Camera-type eye (tissue), 1 donor: Measurements from ENCODE around the gene PRDX6. TPM values are rescaled to one million over a fixed set of nuclear protein-coding genes. Genes with fewer than 3 reads are reported as not detected.

Experiments
- total RNA-seq: library from RNA; depleted of rRNA; stranded (reverse); fragments of >200 nt; gene quantifications from one replicate; pipeline ENCODE4 v1.2.3, GENCODE V29; 2014

The PRDX6 gene, protein sequence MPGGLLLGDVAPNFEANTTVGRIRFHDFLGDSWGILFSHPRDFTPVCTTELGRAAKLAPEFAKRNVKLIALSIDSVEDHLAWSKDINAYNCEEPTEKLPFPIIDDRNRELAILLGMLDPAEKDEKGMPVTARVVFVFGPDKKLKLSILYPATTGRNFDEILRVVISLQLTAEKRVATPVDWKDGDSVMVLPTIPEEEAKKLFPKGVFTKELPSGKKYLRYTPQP
- 201 TPM for total RNA-seq

DNA sequence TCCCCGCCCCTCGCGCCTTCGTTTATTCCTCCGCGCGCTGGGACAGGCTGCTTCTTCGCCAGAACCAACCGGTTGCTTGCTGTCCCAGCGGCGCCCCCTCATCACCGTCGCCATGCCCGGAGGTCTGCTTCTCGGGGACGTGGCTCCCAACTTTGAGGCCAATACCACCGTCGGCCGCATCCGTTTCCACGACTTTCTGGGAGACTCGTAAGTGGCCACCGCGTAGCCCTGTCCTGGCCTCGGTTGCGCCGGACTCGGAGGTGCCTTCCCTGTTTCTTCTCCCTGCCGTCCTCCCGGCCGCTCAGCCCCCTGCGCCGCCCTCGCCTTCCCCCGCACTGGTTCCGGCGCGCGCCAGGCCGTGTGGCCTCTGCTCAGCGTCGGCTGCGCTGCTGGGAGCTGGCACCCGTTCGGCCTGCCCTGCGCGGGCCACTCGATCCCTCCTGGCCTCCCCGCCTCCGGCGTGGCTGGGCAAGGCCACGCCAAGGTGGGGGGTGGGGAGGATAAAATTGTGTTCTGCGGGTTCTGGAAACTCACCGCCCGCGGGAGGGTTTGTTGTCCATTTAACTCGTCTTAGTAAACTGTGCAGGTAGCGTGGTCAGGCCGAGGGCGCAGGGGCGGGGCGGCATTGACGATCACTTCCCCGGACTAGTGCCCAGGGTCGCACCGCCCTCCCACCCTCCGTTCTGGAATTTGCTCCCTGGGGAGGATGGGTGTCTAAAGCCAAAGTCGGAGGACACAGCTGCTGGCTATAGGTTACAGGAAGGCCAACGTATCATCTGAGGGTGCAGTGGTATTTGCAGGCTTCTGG is at the start of gene PRDX6:
TSS of gene PRDX6 (plus strand) at position 50 of the 808 bp plus-strand sequence. CDS start at position 113, 63 bp downstream.

Other genes starting within 250 kb of the PRDX6 start
- not detected for gene SLC9C2, start 125.7 kb downstream of the PRDX6 start, total RNA-seq
- not detected for gene TEX50, start 158.0 kb downstream of the PRDX6 start, total RNA-seq
- gene ANKRD45, start 192.5 kb downstream of the PRDX6 start, total RNA-seq, result 4.9 TPM
- gene KLHL20, start 237.6 kb downstream of the PRDX6 start, total RNA-seq, result 62.1 TPM